HG02798 (cell line): ENCODE data around the gene CBFA2T2.
"Not testable (repeated sequence)": the region's sequence is repeated elsewhere in the genome, so short reads cannot be mapped to it uniquely, and the experiment has no call there.

ENCODE experiments used
- ATAC-seq: cut with Tn5 transposase; IDR thresholded peaks from one replicate; pipeline ENCODE4 v1.9.1; 2021; ENCODE audit warnings: mild to moderate bottlenecking; ENCODE audit not compliant: unreplicated experiment, poor library complexity

The CBFA2T2 gene

DNA sequence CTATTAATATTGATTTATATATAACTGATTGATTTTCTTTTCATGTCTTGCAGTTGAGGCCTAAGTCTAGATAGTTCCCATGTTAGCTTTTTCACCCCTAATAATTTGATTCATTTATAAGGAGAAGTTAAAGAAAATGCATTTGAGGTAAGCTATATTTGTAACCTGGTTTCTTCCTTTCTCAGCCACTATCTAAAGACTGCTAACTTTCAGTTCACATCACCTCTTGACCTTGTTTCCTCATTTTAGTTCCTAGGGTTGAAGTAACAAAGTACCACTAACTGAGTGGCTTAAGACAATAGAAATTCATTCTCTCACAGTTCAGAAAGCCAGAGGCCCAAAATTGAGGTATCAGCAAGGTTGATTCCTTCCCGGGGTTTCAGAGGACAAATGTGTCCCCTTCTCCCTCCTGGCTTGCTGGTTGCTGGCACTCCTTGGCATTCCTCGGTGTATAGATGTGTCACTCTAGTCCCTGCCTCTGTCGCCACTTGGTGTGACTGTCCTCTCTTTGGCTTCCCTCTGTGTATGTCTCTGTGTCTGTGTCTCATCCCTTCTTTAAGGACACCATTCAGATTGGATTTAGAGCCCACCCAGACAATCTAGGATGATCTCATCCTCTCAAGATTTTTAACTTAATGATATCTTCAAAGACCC, 116.3 kb downstream of the CBFA2T2 start:
- peak; percentile 70 for ATAC-seq

DNA sequence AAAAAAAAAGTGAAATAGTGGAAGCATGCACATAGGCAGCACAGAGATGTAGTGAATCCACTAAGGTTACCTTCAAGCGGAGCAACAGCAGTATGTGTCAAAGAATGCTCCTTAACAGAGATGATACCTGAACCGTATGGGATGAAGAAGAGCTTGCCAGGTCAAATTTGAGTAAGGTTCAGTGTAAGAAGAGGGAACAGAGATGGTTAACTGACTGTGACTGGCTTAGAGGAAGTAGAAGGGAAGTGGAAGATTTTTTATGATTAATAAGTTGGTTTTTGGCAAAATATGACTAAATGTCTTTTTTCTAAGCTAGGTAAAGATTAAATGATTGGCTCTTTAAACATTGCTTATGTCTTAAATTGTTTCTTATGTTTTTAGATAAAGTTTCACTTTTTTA, 119.6 kb downstream of the CBFA2T2 start:
- ATAC-seq = no peak

DNA sequence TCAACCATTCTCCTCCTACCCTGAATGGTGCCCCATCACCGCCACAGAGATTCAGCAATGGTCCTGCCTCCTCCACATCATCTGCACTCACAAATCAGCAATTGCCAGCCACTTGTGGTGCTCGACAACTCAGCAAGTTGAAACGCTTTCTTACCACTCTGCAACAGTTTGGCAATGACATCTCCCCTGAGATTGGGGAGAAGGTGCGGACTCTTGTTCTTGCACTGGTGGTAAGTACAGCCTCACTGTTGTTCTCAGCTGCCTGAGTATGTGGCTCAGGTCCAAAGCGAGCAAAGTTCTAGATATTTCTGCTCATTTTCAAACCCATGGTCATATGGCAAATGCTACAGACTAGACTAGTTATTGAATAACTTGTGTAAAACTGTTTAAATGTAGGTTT, 121.2 kb downstream of the CBFA2T2 start:
- no peak for ATAC-seq

DNA sequence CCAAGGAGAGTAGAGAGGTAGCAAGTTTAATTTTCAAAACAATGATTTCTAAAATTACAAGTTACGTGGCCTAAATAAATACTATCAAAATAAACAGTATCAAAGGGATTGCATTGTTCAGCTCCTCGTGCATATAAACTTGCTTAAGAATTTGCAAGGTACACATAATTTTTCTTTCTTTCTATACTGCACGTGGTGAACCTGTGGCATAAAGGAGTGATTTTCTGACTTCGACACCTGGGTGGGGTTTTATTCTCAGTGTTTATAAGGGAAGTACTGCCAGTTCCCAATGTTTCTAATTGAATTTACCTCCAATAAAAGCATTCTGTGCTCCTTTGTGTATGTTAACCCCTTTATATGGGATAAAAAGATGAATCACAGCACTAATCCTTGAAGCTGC, 122.1 kb downstream of the CBFA2T2 start:
- ATAC-seq = no peak

DNA sequence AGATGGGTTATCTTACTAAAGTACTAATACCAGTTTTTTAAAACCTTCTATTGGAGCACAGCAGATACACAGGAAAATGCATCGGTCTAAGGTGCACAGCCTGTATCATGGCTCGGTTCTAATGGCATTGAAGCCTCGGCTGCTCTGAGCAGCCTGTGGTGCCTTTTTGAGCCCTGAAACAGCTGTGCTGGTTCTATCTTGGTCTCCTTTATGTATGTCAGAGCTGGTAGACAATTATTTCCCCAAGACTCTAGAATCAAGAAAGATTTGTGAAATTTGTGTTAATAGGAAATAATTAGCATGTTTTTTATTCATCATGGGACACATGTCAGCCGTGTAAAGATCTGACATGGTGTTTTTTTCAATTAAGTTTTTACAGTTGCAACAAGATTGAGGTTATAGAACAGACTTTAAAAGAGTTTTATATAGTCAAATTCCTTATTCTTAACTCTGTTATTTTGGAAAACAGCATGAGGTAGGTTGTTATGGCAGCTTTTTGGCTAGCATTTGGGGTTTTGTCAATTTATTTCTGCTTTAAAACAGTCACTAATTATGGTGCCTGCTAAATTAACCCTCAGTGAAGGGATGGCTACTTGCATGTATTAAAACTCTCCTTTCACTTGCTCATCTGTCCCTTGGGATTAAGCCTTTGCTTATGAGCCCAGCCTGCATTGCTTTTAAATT, 132.0 kb downstream of the CBFA2T2 start:
- no peak for ATAC-seq

DNA sequence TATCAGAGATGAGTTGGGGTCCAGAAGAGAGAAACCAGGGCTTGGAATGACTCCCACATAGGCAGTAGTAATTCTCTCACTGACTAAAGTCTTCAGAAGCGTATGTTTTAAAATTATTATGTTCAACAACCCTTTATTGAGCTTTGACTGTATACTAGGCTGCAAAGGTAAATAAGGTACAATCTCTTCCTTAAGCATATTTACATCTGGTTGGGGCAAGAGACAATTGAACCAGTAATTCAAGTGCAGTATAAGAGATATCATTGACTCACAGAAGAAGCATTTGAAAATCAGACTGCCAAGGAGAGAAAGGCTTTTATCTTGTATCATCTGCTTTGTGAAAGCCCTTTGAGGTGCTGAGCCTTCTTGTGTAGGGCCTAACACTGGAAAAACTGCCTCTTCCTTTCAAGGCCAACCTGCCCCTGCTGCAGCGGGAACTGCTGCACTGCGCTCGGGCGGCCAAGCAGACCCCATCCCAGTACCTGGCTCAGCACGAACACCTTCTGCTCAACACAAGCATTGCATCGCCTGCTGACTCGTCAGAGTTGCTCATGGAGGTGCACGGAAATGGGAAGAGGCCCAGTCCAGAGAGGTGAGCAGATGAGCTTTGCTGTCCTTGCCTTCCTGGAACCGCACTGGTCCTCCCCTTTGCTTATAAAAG, 132.9 kb downstream of the CBFA2T2 start:
- no peak for ATAC-seq

DNA sequence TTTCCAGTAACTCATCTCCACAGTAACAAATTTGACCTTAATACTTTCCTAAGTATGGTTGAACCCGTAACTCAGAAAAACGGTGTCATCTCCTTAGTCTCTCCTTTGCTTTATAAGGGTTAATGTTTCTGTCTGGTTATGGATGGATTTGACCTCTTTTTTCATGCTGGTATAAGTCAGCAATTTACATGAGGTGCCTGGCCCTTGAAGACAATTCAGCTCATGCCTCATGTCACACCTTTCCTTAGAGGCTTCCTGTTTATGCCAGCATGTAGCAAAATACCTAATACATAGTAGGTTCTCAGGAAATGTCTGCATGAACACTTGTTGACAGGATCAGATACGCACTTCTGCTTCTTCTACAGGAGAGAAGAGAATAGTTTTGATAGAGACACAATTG, 134.5 kb downstream of the CBFA2T2 start:
- ATAC-seq = no peak

DNA sequence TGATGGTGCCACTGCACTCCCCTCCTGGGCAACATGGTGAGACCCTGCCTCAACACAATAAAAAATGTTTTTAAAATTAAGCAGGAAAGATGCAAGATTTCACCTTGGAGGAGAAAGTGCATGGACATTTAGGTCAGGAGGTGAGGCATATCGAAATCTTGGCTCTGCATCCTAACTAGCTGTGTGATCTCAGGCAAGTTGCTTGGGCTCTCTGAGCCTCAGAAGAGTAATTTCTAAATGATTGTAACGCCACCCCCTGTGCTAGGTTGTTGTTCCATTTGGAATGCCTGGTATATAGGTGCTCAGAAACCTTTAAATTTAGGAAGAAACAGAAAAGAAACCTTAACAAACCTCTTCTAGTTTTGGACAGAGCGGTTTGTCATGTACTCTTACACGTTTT, 136.3 kb downstream of the CBFA2T2 start:
- no peak for ATAC-seq

DNA sequence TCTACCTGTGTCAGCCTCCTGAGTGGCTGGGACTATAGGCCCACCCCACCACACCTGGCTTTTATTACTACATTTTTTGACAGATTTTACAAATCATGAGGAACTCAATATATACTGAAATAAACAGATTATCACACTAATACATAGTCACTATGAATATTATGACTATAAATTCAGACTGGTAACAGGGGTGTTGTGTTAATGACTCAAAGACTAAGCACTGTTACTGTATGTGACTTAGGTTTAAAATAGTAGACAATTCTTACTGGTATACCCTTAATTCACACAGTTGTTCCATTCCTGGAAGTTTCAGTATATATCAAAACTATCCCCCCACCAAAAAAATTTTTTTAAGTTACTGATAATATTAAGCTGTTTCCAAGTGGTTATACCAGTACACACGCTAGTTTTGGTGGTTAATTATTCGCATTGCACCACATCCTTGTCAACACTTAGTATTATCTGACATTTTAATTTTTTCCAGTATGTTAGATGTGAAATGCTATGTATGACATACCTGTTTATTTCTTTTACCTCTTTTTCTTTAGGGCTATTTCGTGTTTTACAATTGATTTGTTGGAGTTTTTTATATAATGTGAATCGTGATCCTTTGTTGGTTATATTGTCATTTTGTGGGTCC, 137.8 kb downstream of the CBFA2T2 start:
- no peak for ATAC-seq

DNA sequence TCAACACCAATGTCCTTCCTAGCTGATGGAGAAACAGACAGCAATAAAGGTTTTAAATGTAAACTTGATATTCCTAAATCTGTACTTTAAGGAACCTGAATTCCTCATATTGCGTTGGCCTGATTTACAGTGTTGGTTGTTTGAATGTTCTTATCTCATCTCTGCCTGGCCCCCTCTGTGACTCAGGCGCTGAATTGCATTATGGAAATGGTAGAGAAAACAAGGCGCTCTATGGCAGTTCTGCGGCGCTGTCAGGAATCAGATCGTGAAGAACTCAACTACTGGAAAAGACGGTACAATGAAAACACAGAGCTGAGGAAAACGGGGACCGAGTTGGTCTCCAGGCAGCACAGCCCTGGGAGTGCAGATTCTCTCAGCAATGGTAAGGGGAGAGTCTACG, 139.6 kb downstream of the CBFA2T2 start:
- ATAC-seq = no peak

DNA sequence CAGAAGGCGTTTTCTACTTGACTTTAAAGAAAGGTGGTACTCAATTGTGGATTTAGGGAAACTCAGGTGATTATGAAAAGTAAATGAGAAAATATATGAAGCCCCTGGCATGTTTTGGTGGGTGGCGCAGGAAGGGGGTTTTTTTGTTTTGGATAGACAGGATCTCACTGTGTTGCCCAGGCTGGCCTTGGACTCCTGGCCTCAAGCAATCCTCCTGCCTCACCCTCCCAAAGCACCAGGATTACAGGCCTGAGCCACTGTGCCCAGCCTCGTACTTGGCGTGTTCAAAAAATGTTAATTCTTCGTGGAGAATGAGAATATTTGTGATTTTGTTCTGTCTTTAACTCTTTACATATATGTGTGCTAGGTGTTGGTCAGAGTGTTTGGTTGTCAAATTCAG, 140.1 kb downstream of the CBFA2T2 start:
- no peak for ATAC-seq

DNA sequence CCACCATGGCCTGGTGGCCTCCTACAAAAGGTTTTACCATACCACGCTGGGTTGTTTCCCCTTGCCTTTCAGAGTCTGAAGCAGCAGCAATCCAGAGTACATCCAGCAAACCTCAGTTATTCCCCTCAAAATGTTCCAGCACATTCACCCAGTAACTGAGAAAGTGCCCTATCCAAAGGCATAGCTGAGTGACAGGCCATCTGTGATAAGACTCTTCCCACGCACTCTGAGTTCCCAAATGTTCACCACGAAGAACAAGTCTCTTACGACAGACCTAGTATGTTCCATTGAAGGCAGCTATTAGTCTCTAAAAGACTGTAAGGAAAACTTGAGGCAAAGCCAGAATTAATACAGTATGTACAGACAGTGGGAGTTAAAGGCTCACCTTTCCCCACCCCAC, 140.6 kb downstream of the CBFA2T2 start:
- no peak for ATAC-seq

DNA sequence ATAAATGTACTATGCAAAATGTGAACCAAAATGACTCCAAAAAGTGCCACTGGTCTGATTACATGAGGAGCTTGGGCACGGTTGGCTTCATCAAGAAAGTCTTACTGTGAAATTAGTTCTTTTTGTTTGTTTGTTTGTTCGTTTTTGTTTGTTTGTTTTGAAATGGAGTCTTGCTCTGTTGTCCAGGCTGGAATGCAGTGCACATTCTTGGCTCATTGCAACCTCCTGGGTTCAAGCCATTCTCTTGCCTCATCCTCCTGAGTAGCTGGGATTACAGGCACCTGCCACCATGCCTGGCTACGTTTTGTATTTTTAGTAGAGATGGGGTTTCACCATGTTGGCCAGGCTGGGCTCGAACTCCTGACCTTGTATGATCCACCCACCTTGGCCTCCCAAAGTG, 142.0 kb downstream of the CBFA2T2 start:
- ATAC-seq = not testable (repeated sequence)

DNA sequence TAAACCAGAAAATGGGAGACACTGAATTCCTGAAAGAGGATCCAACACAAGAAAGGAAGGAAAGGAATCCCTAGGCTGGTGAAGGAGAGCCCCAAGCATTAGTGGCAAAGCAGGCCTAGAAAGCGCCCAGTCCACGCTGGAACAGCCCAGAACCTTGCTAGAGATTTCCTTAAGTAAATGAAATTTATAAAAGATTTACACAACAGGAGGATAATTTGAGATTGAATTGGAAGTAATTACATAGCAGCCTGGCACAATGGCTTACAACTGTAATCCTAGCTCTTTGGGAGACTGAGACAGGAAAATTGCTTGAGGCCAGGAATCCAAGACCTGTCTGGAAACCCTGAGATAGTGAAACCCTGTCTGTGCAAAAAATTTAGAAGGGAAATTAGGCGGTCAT, 145.4 kb downstream of the CBFA2T2 start:
- ATAC-seq = no peak

DNA sequence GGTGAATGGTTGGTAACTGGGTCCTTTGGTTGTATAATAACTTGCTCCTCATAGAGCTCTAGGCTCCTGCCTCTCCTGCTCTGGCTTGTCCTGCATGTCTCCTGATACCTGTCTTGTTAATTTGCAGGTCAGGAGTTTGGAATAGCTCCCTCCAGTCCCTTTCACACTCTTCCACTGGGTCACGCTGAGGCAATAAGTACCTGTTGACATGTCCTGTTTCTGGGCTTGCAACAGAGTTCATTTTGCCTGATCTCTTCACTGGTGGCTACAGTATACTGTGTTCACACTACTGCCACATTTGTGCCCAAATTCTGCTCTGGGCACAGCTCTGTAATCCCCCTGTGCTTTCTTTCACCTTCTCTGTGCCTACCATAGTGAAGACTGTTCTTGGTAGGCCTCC, 146.9 kb downstream of the CBFA2T2 start:
- no peak for ATAC-seq

DNA sequence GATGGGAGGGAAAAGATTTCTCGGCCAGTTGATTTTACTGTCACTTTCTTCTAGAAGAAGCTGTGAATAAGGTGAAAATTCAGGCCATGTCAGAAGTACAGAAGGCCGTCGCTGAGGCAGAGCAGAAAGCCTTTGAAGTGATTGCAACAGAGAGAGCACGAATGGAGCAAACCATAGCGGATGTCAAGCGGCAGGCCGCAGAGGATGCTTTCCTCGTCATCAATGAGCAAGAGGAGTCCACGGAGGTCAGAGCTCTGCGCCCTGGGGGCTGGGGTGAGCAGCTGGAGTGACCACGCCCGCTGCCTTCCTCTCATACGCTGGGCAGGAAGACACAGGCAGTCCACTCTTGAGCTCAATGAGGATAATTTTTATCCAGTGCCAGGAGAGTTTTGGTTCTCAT, 150.4 kb downstream of the CBFA2T2 start:
- ATAC-seq = no peak

DNA sequence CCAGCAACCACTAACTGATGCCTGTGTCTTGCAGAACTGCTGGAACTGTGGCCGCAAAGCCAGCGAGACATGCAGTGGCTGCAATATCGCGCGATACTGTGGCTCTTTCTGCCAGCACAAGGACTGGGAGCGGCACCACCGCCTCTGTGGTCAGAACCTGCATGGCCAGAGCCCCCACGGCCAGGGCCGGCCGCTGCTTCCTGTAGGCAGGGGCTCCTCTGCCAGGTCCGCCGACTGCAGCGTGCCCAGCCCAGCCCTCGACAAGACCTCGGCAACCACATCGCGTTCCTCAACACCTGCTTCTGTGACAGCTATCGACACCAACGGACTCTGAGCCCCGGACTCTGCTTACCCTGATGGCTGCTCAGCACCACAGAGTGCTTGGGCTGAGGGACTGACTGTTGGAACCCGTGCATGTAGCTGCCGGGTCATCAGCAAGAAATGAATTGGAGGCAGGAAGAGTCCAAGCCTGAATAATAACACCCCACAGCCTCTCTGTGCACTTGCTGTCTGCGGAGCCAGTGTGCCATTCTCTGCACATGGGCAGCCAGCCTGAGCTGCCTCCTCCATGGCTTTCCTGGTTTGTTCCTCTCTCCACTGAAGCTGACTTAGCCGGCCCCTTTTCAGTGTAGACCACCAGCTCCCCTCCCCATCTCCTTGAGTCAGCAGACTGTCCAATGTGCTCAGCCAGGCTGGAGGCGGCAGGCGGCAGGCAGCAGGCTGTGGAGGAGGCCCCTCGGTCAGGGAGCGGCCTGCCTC, 154.6 kb downstream of the CBFA2T2 start:
- no peak for ATAC-seq

DNA sequence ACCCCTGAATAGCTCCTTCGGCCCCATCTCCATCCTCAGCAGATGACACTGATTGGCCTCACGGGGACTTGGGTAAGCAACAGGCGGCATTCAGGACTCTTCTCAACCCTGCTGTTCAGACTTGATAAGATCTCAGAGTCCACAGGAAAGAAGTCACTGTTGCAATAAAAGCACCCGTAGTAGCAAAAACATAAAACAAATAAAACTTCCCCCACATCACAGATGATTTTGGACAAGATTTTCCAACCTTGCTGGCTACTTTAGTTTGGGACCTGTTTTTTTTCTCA, 155.1 kb downstream of the CBFA2T2 start:
- no peak for ATAC-seq

DNA sequence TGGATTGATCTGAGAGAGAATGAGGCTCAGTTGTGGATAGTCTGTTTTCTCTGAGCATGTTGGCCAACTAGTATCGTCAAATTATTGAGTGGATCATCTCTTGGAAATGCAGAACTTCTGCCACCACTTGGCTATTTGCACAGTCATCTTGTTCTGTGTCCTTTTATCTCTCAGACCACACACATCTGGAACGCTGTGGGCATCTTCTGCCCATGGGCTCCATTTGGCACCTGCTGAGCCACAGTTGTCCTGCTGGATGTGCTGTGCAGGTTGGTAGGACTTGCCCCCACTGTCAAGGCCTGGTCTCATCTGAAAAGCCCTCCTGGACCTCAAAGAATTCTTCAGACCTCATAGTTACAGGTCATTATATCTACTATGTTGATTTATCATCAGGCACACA, 155.5 kb downstream of the CBFA2T2 start:
- ATAC-seq = no peak

DNA sequence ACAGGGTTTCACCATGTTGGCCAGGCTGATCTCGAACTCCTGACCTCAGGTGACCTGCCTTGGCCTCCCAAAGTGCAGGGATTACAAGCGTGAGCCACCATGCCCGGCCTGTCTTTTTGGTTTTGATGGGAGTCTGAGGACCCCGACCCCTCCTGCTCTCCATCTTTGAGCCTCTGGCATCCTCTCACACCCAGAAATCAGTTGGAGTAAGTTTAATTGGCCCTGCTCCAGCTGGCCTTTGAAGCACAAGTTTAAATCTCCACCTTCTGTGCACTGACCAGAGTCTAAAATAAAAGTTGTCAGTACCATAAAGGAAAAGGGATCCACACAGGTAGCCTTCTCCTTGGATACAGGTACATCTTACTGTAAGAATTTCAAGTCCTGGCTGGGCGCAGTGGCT, 156.3 kb downstream of the CBFA2T2 start:
- no peak for ATAC-seq
